ENCODE data around the gene RHBDL1. TPM values are rescaled to one million over a fixed set of nuclear protein-coding genes. Genes with fewer than 3 reads are reported as not detected.
A peak's percentile ranks its signal among the peaks of the same experiment; 100 is the strongest.

The RHBDL1 gene
- total and polyA plus RNA-seq, 2 experiments from 2014 or later, result 8.4 to 10.1 TPM

- Histone ChIP-seq H3K4me3 (no peak overlapping the region), H3K4me1 (ENCODE audit: insufficient read depth) (peaks cover 5% of the 10 kb centered on the region; the same call in 1 of the 2 replicates), H3K36me3 (ENCODE audit: insufficient read depth) (no peaks in the 10 kb centered on the region; the same call in 1 of the 2 replicates), H3F3A (replicated peaks; ENCODE audit: low read depth) (peaks cover 23% of the 10 kb centered on the region), H3K27me3 (ENCODE audit: insufficient read depth) (0 out of 2 replicates have a peak, but pooled peaks cover 3% of the 10 kb centered on the region), H3K27ac (ENCODE audit: low read depth) (no peak overlapping the region), H2AFZ (no peak overlapping the region), H3K4me2 (no peak overlapping the region), H3K9me2 (ENCODE audit: insufficient read depth) (no peaks in the 10 kb centered on the region), H4K20me1 (replicated peaks; ENCODE audit: insufficient read depth) (peaks cover 14% of the 10 kb centered on the region; the same call in 1 of the 2 replicates), H3K79me2 (replicated peaks; ENCODE audit: insufficient read depth) (peaks cover 6% of the 10 kb centered on the region; the same call in 1 of the 2 replicates)
- peak overlapping the region; percentile 39; the same call in 1 of the 3 replicates for H3K4me3 Mint-ChIP-seq
- peak; percentile 61 for DNase-seq (ENCODE audit: low spot score)
- H3K36me3 Mint-ChIP-seq (ENCODE audit: low read depth), result peaks cover 33% of the 10 kb centered on the region
- peak; percentile 3; the same call in 1 of the 3 replicates for ATAC-seq
- H3K27ac Mint-ChIP-seq, result no peak overlapping the region
- TF ChIP-seq ETS1 (IDR thresholded peaks at IDR 0.05), result no peak
- no peak for TF ChIP-seq JUNB (IDR thresholded peaks at IDR 0.05; ENCODE audit: unreplicated experiment)
- TF ChIP-seq CTCF (conservative IDR thresholded peaks at IDR 0.05; ENCODE audit: low read depth in 2 of 2), result peak; percentile 51 to 76
- no peak for TF ChIP-seq POLR2AphosphoS5 (IDR thresholded peaks at IDR 0.05; ENCODE audit: low read depth)
- TF ChIP-seq CREB1 (CRISPR knock-in tag; IDR thresholded peaks at IDR 0.05; ENCODE audit: low read depth), result no peak
- TF ChIP-seq, protein P1, sequence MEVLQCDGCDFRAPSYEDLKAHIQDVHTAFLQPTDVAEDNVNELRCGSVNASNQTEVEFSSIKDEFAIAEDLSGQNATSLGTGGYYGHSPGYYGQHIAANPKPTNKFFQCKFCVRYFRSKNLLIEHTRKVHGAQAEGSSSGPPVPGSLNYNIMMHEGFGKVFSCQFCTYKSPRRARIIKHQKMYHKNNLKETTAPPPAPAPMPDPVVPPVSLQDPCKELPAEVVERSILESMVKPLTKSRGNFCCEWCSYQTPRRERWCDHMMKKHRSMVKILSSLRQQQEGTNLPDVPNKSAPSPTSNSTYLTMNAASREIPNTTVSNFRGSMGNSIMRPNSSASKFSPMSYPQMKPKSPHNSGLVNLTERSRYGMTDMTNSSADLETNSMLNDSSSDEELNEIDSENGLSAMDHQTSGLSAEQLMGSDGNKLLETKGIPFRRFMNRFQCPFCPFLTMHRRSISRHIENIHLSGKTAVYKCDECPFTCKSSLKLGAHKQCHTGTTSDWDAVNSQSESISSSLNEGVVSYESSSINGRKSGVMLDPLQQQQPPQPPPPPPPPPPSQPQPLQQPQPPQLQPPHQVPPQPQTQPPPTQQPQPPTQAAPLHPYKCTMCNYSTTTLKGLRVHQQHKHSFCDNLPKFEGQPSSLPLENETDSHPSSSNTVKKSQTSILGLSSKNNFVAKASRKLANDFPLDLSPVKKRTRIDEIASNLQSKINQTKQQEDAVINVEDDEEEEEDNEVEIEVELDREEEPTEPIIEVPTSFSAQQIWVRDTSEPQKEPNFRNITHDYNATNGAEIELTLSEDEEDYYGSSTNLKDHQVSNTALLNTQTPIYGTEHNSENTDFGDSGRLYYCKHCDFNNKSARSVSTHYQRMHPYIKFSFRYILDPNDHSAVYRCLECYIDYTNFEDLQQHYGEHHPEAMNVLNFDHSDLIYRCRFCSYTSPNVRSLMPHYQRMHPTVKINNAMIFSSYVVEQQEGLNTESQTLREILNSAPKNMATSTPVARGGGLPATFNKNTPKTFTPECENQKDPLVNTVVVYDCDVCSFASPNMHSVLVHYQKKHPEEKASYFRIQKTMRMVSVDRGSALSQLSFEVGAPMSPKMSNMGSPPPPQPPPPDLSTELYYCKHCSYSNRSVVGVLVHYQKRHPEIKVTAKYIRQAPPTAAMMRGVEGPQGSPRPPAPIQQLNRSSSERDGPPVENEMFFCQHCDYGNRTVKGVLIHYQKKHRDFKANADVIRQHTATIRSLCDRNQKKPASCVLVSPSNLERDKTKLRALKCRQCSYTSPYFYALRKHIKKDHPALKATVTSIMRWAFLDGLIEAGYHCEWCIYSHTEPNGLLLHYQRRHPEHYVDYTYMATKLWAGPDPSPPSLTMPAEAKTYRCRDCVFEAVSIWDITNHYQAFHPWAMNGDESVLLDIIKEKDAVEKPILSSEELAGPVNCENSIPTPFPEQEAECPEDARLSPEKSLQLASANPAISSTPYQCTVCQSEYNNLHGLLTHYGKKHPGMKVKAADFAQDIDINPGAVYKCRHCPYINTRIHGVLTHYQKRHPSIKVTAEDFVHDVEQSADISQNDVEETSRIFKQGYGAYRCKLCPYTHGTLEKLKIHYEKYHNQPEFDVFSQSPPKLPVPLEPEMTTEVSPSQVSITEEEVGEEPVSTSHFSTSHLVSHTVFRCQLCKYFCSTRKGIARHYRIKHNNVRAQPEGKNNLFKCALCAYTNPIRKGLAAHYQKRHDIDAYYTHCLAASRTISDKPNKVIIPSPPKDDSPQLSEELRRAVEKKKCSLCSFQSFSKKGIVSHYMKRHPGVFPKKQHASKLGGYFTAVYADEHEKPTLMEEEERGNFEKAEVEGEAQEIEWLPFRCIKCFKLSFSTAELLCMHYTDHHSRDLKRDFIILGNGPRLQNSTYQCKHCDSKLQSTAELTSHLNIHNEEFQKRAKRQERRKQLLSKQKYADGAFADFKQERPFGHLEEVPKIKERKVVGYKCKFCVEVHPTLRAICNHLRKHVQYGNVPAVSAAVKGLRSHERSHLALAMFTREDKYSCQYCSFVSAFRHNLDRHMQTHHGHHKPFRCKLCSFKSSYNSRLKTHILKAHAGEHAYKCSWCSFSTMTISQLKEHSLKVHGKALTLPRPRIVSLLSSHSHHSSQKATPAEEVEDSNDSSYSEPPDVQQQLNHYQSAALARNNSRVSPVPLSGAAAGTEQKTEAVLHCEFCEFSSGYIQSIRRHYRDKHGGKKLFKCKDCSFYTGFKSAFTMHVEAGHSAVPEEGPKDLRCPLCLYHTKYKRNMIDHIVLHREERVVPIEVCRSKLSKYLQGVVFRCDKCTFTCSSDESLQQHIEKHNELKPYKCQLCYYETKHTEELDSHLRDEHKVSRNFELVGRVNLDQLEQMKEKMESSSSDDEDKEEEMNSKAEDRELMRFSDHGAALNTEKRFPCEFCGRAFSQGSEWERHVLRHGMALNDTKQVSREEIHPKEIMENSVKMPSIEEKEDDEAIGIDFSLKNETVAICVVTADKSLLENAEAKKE (CRISPR knock-in tag; IDR thresholded peaks at IDR 0.05), result no peak
- no peak for TF ChIP-seq ZNF114 (CRISPR knock-in tag; IDR thresholded peaks at IDR 0.05)
- no peaks in the 10 kb centered on the region; the same call in 2 of the 3 replicates for H3K9me3 Mint-ChIP-seq
- H3K27me3 Mint-ChIP-seq (ENCODE audit: insufficient read depth, low read depth, poor library complexity), result peaks cover 22% of the 10 kb centered on the region
- H3K4me1 Mint-ChIP-seq, result peaks cover 14% of the 10 kb centered on the region
Measured at GRCh38 chr16:685967-686366, 10.5 kb downstream of the RHBDL1 start.
